Measurements from ENCODE around the gene CDKN2AIPNL.
A peak's percentile ranks its signal among the peaks of the same experiment; 100 is the strongest.

Gene CDKN2AIPNL

GRCh38 chr5:134411546-134412266, at the start of gene CDKN2AIPNL (continued):
- TF ChIP-seq, protein P1, sequence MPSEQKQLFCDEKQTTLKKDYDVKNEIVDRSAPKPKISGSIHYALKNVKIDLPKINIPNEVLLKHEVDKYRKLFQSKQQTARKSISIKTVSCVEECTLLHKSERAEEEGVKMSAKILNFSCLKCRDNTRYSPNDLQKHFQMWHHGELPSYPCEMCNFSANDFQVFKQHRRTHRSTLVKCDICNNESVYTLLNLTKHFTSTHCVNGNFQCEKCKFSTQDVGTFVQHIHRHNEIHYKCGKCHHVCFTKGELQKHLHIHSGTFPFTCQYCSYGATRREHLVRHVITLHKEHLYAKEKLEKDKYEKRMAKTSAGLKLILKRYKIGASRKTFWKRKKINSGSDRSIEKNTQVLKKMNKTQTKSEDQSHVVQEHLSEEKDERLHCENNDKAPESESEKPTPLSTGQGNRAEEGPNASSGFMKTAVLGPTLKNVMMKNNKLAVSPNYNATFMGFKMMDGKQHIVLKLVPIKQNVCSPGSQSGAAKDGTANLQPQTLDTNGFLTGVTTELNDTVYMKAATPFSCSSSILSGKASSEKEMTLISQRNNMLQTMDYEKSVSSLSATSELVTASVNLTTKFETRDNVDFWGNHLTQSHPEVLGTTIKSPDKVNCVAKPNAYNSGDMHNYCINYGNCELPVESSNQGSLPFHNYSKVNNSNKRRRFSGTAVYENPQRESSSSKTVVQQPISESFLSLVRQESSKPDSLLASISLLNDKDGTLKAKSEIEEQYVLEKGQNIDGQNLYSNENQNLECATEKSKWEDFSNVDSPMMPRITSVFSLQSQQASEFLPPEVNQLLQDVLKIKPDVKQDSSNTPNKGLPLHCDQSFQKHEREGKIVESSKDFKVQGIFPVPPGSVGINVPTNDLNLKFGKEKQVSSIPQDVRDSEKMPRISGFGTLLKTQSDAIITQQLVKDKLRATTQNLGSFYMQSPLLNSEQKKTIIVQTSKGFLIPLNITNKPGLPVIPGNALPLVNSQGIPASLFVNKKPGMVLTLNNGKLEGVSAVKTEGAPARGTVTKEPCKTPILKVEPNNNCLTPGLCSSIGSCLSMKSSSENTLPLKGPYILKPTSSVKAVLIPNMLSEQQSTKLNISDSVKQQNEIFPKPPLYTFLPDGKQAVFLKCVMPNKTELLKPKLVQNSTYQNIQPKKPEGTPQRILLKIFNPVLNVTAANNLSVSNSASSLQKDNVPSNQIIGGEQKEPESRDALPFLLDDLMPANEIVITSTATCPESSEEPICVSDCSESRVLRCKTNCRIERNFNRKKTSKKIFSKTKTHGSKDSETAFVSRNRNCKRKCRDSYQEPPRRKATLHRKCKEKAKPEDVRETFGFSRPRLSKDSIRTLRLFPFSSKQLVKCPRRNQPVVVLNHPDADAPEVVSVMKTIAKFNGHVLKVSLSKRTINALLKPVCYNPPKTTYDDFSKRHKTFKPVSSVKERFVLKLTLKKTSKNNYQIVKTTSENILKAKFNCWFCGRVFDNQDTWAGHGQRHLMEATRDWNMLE (tag by site-specific recombination; conservative IDR thresholded peaks at IDR 0.05; ENCODE audit: low read depth), result peak; percentile 59; the same call in 1 of the 2 replicates
- TF ChIP-seq ZNF10 (tag by site-specific recombination; IDR thresholded peaks at IDR 0.05), result peak; percentile 60; the same call in 1 of the 2 replicates
- no peak for TF ChIP-seq TRIM28 (IDR thresholded peaks at IDR 0.05; ENCODE audit: borderline replicate concordance, low read length)
- TF ChIP-seq ZBTB6 (tag by site-specific recombination; IDR thresholded peaks at IDR 0.05), result peak; percentile 94
- peak; percentile 93 for TF ChIP-seq ZNF2 (tag by site-specific recombination; IDR thresholded peaks at IDR 0.05)
- TF ChIP-seq YY1 (tag by site-specific recombination; IDR thresholded peaks at IDR 0.05), result peak; percentile 89
- TF ChIP-seq REST (tag by site-specific recombination; IDR thresholded peaks at IDR 0.05), result peak; percentile 76
- peak; percentile 74 for TF ChIP-seq ZNF629 (tag by site-specific recombination; IDR thresholded peaks at IDR 0.05)
- TF ChIP-seq, protein P2, sequence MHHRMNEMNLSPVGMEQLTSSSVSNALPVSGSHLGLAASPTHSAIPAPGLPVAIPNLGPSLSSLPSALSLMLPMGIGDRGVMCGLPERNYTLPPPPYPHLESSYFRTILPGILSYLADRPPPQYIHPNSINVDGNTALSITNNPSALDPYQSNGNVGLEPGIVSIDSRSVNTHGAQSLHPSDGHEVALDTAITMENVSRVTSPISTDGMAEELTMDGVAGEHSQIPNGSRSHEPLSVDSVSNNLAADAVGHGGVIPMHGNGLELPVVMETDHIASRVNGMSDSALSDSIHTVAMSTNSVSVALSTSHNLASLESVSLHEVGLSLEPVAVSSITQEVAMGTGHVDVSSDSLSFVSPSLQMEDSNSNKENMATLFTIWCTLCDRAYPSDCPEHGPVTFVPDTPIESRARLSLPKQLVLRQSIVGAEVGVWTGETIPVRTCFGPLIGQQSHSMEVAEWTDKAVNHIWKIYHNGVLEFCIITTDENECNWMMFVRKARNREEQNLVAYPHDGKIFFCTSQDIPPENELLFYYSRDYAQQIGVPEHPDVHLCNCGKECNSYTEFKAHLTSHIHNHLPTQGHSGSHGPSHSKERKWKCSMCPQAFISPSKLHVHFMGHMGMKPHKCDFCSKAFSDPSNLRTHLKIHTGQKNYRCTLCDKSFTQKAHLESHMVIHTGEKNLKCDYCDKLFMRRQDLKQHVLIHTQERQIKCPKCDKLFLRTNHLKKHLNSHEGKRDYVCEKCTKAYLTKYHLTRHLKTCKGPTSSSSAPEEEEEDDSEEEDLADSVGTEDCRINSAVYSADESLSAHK (tag by site-specific recombination; IDR thresholded peaks at IDR 0.05), result peak; percentile 62; the same call in 1 of the 2 replicates
- TF ChIP-seq SCRT2 (tag by site-specific recombination; IDR thresholded peaks at IDR 0.05), result 0 out of 2 replicates have a peak, but pooled peaks have one; percentile 30
- TF ChIP-seq KLF16 (tag by site-specific recombination; IDR thresholded peaks at IDR 0.05), result peak; percentile 79
- no peak for TF ChIP-seq ZNF133 (tag by site-specific recombination; IDR thresholded peaks at IDR 0.05)
- peak; percentile 25; the same call in 1 of the 2 replicates for TF ChIP-seq ZNF239 (tag by site-specific recombination; IDR thresholded peaks at IDR 0.05)
- peak; percentile 25; the same call in 1 of the 2 replicates for TF ChIP-seq ZNF677 (tag by site-specific recombination; IDR thresholded peaks at IDR 0.05)
- peak; percentile 92 for TF ChIP-seq ZNF692 (tag by site-specific recombination; IDR thresholded peaks at IDR 0.05)
- TF ChIP-seq ZFHX2 (tag by site-specific recombination; conservative IDR thresholded peaks at IDR 0.05), result peak; percentile 55
- no peak for TF ChIP-seq AEBP2 (tag by site-specific recombination; IDR thresholded peaks at IDR 0.05; ENCODE audit: borderline replicate concordance)
- no peak for TF ChIP-seq SETDB1 (IDR thresholded peaks at IDR 0.05; ENCODE audit: insufficient read length, low read length)

Data from HEK293 (cell line).